Measurements from ENCODE around the gene ITGB3.

ITGB3 gene

DNA sequence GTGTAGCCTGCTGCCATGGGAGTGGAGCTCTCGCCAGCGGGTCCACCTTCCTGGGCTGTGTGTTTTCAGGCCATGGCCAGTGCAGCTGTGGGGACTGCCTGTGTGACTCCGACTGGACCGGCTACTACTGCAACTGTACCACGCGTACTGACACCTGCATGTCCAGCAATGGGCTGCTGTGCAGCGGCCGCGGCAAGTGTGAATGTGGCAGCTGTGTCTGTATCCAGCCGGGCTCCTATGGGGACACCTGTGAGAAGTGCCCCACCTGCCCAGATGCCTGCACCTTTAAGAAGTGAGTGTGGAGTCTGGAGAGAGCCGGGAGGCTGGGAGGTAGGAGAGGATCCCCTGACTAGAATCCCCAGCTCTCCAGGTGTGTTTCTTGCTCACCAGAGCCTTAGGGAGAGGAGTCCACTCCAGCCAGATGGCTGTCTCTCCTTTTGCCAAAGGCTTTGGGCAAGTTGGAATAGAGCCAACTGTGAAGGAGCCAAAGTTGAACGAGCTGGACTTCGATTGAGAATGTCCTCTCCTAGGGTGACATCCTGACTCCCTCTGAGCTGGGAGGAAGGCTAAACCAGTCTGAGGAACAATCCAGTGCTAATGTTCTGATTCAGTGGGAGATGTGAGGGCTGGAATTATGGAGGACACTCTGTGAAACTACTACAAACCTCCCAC, 45.7 kb downstream of the ITGB3 start:
- DNase-seq (ENCODE audit: low spot score), result no peak

DNA sequence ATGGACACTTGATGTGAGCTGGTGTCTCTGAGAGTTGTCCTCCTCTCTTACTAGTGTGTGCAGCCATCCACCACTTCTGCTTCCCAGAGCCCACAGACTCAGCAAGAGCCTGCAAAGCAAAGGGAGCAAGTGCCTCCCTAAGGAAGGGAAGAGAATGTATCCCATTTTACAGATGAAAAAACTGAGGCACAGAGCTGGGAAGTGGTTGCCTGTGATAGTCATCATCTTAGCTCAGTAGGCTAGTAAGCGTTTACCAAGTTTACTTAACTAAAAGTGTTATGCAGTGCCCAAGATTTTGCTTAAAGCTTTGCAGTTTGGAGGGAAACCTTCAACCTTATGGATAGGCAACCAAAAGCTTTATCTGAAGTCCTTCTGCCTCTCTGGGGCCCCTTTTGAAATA, 47.1 kb downstream of the ITGB3 start:
- DNase-seq (ENCODE audit: low spot score), result no peak

DNA sequence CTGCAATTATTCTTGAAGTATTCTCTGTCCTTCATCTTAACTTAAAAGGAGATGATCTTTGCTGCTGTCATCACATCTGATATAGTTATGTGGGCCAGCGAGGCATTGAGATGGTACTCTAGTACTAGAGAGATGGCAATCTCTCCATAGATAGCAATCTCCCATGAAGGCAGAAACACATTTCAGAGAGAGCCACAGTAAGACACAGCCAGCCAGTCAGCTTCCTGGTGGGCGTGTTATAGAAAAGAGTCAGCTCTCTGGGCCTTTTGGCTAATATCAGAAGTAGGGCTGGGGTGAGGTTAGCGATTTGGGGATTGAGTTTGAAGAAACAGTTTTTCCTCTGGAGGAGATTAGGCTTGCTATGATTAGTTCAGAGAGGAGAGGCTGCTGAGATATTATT, 47.5 kb downstream of the ITGB3 start:
- DNase-seq (ENCODE audit: low spot score), result no peak

DNA sequence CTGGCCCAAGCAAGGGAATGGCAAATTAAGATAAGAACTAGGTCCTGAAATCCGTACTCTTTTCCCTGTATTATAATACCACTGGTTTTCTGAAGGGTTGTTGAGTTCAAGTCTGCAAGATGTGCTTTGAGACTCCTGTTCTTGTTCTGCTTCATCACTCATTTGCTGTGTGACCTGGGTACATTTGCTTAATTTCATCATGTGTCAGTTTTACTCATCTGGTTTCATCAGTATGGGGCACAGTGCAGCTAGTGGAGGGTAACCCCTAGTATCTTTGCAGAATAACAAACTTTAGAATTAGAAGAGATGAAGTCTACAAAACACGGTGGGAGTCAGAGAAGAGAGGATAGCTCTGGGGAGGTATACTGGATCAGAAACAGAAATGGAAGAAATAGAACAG, 48.2 kb downstream of the ITGB3 start:
- DNase-seq (ENCODE audit: low spot score), result no peak

DNA sequence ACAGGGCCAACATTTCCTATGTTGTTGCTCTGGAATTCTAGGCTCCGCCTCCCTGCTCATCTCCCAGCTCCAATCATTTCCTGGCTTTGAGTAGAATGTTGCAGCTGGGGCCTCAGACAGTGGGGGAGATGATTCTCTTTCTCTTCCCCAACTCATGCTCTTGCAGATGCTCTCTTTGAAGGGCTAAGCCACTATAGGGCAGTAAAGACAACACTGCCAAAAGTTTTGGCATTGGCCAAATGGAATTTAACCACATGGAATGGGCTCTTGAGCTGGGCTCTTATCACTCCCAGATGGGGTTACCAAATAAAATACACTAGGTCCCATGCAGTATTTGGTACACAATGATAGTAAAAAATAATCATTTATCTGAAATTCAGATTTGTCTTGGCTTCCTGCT, 50.6 kb downstream of the ITGB3 start:
- no peak for DNase-seq (ENCODE audit: low spot score)

DNA sequence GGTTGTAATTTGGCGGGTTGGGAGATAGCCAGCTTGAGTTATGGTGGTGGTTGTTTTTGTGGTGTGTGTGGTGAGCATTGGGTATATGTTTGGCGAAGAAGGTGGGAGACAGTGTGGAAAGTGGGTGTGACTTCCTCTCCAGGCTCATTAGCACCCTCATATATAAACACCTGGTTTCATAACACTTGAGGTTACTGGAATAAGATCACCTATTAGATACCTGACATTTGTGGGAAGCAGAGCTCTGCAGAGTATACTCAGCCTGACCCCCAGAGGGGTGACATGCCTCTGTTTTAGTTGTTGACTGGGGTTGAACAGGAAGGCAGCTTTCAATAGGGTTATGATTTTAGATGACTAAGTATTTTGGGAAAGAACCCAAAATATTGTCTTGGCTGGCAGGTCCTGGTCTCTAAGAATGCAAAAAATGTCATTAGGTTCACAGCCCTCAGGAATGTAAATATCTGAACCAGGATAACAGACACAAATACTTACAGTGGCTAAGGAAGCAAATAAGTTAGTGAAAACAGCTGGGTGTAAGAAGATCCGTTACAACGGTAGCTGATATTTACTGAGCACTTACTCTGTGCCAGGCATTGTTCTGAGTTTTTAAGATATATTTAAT, 51.8 kb downstream of the ITGB3 start:
- no peak for DNase-seq (ENCODE audit: low spot score)

DNA sequence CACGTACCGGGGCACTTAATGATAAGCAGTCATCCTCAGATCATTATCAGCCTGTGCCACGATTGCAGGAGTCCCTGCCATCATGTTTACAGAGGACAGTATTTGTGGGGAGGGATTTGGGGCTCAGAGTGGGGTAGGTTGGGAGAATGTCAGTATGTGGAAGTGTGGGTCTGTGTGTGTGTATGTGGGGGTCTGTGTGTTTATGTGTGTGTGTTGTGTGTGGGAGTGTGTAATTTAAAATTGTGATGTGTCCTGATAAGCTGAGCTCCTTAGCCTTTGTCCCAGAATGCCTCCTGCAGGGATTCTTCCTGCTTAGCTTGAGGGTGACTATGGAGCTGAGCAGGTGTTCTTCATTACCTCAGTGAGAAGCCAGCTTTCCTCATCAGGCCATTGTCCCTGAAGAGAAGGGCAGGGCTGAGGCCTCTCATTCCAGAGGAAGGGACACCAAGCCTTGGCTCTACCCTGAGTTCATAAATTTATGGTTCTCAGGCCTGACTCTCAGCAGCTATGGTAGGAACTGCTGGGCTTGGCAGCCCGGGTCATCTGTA, 56.6 kb downstream of the ITGB3 start:
- DNase-seq (ENCODE audit: low spot score), result no peak

DNA sequence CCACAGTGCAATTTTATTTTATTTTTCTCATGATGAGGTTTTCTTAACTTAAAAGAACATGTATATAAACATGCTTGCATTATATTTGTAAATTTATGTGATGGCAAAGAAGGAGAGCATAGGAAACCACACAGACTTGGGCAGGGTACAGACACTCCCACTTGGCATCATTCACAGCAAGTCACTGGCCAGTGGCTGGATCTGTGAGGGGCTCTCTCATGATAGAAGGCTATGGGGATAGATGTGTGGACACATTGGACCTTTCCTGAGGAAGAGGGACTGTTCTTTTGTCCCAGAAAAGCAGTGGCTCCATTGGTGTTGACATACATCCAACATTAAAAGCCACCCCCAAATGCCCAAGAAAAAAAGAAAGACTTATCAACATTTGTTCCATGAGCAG, 57.8 kb downstream of the ITGB3 start:
- DNase-seq (ENCODE audit: low spot score), result no peak

DNA sequence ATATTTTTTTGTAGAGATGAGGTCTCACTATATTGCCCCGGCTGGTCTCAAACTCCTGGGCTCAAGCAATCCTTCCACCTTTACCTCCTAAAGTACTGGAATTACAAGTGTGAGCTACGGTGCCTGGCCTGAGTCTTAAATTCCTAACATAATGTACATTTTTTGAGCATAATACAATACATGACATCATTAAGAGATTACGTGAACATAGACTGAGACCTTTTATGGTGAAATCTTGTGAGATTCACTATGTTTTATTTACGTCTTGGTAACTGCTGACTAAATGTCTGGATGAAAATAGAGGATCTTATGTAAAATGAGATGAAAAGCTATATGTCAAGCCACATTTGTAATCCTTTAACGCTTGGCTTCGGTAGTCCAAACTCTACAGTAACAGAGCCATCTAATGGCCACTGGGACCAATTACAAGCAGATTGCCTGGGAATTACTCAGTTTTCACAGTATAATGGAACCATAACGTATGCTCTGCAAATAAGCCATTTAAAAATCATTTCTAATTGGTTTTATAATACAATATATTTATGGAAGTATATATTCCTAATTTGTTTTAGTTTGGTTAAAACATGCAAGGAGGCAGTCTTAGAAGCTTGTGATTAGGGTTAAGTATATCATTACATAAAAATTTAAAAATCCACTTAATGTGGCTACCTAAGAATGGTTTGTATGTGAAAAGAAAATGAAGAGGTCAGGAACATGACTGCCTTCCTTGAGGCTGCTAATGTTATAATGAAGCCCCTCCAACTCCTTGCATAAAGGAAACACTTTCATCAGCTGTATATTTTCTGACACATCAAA, 62.0 kb downstream of the ITGB3 start:
- peak; percentile 78 for DNase-seq (ENCODE audit: low spot score)

DNA sequence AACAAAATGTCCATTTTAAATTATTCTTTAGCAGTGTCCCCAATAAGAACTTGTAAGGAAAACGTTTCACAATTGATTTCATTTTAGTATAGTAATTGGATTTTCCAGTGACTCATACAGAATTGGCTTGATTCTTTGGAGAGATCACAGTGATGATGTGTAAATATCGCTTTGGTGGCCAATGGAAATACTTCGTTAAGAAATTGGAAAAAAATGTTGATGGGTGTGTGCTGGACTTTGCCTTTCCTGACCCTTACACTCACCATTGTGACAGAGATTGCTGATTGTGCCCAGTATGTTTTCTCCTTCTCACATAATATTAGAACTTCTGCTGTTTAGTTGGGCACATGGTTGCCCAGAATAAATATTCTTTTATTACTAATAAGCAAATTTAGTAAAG, 62.7 kb downstream of the ITGB3 start:
- no peak for DNase-seq (ENCODE audit: low spot score)

DNA sequence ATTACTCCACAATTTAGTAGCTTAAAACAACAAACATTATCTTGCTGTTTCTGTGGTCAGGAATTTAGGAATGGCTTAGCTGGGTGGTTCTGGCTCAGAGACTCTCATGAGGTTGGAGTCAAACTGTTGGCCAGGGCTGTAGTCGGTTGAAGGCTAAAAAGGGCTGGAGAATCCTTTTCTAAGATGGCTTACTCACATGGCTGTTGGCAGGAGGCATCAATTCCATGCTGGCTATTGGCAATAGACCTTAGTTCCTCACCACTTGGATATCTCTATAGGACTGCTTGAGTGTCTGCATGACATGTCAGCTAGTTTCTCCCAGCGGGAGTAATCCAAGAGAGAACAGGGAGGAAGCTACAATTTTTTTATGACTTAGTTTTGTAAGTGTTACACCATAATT, 63.5 kb downstream of the ITGB3 start:
- DNase-seq (ENCODE audit: low spot score), result no peak

DNA sequence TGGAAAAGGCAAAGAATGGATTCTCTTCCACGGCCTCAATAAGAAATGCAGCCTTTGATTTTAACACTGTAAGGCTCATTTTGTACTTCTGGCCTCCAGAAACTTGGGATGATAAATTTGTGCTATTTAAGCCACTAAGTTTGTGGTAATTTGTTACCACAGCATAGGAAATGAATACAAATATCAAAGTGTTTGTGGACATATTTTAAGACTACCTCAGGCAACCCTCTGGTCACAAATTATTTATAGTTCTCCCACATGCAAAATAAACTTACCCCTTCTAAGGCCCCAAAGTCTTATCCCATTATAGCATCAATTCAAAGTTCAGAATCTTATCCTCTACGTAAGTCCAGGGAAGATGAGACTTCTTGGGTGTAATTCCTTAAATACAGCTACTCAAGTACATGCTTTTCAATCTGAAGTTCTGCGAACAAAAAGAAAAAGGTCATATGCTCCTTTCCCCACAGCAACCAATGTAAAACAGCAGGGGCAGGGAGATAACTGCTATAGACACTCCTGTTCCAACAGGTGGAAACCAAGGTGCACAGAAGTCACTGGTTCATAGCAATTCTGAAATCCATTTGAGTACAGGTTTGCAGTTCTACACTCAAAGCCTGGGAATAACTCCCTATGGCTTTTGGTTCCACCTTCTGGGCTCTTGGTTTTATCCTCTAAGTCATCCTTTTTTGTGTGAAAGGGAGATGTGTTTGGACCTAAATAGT, 64.7 kb downstream of the ITGB3 start:
- DNase-seq (ENCODE audit: low spot score), result no peak

DNA sequence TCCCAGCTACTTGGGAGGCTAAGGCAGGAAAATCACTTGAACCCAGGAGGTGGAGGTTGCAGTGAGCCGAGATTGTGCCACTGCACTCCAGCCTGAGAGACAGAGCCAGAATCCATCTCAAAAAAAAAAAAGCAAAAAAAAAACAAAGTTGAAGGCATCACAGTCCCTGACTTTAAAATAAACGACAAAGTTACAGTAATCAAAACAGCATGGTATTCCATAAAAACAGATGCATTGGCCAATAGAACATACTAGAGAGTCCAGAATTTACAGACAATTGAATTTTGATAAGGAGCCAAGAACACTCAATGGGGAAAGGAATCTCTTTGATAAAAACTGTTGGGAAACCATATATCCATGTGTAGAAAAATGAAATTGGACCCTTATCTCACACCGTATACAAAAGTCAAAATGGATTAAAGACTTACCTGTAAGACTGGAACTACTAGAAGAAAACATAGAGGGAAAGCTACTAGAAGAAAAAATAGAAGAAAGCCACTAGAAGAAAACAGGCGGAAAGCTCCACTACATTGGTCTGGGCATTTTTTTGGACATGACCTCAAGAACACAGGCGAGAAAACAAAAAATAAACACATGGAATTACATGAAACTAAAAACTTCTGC, 67.4 kb downstream of the ITGB3 start:
- DNase-seq (ENCODE audit: low spot score), result no peak

DNA sequence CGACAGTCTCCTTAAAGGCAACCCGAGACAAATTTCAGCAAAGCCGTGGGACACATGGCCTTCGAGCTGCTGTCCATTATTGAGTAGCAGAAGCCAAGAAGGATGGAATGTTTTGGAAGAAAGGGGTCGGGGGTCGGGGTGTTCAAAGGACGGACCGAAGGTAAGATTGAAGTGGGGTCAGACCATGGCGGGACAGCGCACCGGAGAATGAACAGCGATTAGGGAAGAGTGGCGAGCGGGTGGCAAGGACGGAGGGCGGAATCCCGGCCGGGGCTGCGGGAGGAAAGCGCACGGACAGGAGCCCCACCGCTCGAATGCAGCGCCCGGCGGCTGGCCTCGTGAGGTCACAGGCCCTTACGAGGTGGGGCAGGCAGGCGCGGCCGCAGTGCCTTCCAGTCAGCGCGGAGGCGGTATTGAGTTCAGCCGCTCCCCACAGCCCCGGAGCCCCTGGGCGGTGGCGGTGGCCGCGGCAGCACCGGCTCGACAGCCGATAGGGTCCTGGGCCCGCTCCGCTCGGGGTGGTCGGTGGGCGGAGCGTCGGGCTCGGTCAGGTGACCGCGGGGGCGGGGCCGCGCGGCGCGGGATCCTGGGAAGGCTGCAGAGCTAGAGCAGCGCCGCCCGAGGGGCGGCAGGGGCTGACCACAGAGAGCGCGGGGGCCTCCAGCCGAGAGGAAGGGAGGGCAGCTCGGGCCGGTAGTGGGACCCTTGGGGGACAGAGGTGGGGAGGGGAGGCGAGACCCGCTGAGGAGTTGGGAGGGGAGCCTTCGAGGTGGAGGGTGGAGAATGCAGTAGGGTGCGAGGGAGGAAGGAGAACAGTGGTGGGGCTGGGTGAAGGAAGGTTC, 70.0 kb downstream of the ITGB3 start, which contains the start of gene EFCAB13:
Gene EFCAB13, plus strand, starts transcription at position 574 of the 842 bp plus-strand sequence. CDS start 4,399 bp downstream, outside the sequence.
- peak; percentile 68 for DNase-seq (ENCODE audit: low spot score)

DNA sequence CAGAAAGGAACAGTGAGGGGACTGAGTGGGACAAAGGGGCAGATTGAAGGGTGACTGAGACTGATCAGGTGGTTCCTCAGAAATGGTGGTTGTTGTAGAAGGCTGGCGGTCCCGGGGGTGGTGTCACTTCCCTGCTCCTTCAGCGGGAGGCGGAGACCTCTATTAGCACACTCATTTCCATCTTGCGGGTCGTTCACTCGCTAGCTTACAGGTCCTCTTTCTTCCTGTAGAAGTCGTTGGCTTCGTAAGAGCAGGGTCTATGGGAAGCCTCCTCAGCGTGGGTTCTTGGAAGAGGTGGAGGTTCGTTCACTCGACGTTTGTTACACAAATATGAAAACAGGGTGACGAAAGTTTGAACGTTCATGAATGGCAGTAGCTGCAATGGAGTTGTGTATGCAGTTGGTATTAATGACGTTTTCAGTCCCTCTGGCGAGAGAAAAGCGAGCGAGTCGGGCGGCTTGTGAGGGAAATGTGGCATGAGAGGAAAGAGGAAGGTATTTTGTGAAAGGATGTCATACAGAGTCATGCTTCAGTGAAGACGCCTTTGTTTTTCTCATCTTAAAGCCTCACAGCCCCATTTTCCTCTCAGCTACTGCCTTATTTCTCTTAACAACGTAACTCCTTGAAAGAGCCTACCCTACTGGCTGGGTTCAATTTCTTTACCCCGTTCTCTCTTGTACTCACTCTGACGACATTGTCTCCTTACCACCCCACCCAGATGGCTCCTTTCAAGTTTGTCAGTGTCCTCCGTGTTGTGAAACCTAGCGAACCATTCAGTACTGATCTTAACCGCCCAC, 70.8 kb downstream of the ITGB3 start:
- peak; percentile 34 for DNase-seq (ENCODE audit: low spot score)

DNA sequence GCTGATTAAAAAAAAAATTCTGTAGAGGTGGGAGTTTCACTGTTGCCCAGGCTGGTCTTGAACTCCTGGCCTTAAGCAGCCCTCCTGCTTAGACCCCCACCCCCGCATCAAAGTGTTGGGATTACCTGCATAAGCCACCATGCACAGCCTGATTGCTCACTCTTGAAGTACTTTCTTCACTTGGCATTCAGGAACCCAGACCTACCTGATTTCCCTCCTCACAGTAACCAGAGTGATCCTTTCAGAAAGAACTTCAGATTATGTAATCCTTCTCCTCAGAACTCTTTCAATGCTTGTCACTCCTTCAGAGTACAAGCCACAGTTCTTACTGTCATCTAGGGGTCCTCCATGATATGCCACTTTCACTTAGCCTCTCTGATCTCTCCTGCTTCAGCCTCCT, 71.5 kb downstream of the ITGB3 start:
- DNase-seq (ENCODE audit: low spot score), result no peak

DNA sequence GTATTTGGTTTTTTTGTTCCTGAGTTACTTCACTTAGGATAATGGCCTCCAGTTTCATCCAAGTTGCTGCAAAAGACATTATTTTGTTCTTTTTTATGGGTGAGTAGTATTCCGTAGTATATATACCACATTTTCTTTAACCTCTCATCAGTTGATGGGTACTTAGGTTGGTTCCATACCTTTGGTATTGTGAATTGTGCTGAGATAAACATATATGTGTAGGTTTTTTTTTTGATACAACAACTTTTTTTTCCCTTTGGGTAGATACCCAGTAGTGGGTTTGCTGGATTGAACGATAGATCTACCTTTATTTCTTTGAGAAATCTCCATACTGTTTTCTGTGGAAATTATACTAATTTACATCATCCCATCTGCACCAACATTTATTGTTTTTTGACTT, 76.9 kb downstream of the ITGB3 start:
- DNase-seq (ENCODE audit: low spot score), result no peak

DNA sequence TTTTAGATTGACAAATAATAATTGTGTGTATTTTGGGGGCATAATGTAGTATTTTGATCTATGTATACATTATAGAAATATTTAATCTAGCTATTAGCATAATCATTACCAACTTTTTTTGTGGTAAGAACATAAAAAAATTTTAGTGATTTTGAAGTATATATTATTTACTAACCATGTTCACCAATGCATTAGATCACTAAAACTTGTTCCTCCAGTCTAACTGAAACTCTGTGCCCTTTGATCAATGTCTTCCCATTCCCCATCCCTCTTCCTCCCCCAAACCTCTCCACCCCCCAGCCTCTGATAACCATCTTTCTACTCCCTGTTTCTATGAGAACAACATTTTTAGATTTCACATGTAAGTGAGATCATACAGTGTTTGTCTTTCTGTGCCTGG, 78.7 kb downstream of the ITGB3 start:
- DNase-seq (ENCODE audit: low spot score), result no peak

DNA sequence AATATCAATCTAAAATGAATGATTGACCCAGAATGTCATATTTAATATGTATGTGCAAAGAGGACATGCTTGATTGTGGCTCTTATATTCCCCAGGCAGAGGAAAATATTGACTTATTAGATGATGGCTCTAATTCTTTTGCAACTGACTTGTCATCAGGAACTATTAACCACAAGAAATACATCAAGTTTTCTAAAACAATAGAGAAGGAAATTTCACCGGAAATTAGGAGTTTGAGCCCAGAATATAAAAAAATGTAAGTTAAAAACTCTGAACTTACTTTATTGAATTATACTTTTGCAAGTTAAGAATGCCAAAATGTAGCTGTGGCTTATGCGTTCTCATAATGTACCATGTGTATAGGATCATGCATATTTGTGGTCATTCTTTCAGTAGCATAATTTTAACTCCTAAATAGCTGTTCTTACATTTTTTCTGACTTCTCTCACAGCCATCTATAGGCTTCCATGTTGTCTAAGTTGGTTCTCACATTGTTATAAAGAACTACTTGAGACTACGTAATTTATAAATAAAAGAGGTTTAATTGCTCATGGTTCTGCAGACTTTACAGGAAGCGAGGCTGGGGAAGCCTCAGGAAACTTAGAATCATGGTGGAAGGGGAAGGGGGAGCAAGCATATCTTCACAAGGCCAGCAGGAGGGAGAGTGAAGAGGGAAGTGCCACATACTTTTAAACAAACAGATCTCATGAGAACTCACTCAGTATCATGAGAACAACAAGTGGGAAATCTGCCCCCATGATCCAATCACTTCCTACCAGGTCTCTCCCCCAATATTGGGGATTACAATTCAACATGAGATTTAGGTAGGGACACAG, 81.7 kb downstream of the ITGB3 start:
- no peak for DNase-seq (ENCODE audit: low spot score)

All from Ammon's horn (tissue), 1 donor.